SK-N-SH treated with all-trans-retinoic acid at 6 μM for 48 hours (cell line): ENCODE data around the gene DCUN1D2.

Experiments
- ATAC-seq: fragments of 200-7000 bp; cut with Tn5 transposase; 3 replicates; pipeline ENCODE4 v1.9.1; 2020; ENCODE audit warnings: mild to moderate bottlenecking, moderate library complexity
- ARNTL ChIP-seq: fragments of 450-650 bp; formaldehyde crosslinking; IDR thresholded peaks from 2 replicates; pipeline ENCODE4 v1.5.0; 2020; ENCODE audit warnings: low read depth, mild to moderate bottlenecking, moderate library complexity, borderline replicate concordance
- BACH2 ChIP-seq: fragments of 250-450 bp; sonication (Bioruptor Pico); IDR thresholded peaks from 2 replicates; pipeline ENCODE4 v1.9.0; 2021; ENCODE audit warnings: mild to moderate bottlenecking, borderline replicate concordance
- CREB5 ChIP-seq: fragments of 250-450 bp; sonication (Bioruptor Pico); IDR thresholded peaks from 2 replicates; pipeline ENCODE4 v1.5.1; 2020; ENCODE audit warnings: low read depth, mild to moderate bottlenecking, moderate library complexity
- CSDC2 ChIP-seq: fragments of 250-450 bp; sonication (Bioruptor Pico); IDR thresholded peaks from 2 replicates; pipeline ENCODE4 v1.5.0; 2020; ENCODE audit warnings: mild to moderate bottlenecking, moderate library complexity
- CSRNP3 ChIP-seq: fragments of 250-450 bp; sonication (Bioruptor Pico); IDR thresholded peaks from 2 replicates; pipeline ENCODE4 v1.5.1; 2021; ENCODE audit warnings: mild to moderate bottlenecking, moderate library complexity
- ESRRG ChIP-seq: fragments of 250-450 bp; sonication (Bioruptor Pico); IDR thresholded peaks from 2 replicates; pipeline ENCODE4 v1.6.1; 2021; ENCODE audit warnings: mild to moderate bottlenecking
- GLIS3 ChIP-seq: fragments of 250-450 bp; sonication (Bioruptor Pico); IDR thresholded peaks from 2 replicates; pipeline ENCODE4 v1.5.0; 2020; ENCODE audit warnings: mild to moderate bottlenecking, moderate library complexity
- ISL1 ChIP-seq: fragments of 250-450 bp; sonication (Bioruptor Pico); IDR thresholded peaks from 2 replicates; pipeline ENCODE4 v2.1.2; 2022; ENCODE audit warnings: mild to moderate bottlenecking, moderate library complexity
- OSR1 ChIP-seq: fragments of 250-450 bp; sonication (Bioruptor Pico); IDR thresholded peaks from 2 replicates; pipeline ENCODE4 v1.8.0; 2022; ENCODE audit warnings: moderate library complexity, mild to moderate bottlenecking, inconsistent platforms
- PATZ1 ChIP-seq: fragments of 250-450 bp; sonication (Bioruptor Pico); IDR thresholded peaks from 2 replicates; pipeline ENCODE4 v1.8.0; 2020; ENCODE audit warnings: mild to moderate bottlenecking, moderate library complexity, borderline replicate concordance
- POU6F1 ChIP-seq: fragments of 250-450 bp; sonication (Bioruptor Pico); IDR thresholded peaks from 2 replicates; pipeline ENCODE4 v1.8.0; 2021; ENCODE audit warnings: low read depth, mild to moderate bottlenecking, moderate library complexity, borderline replicate concordance
- PPARA ChIP-seq: fragments of 250-450 bp; sonication (Bioruptor Pico); IDR thresholded peaks from 2 replicates; pipeline ENCODE4 v1.5.0; 2020; ENCODE audit warnings: mild to moderate bottlenecking, borderline replicate concordance
- RARB ChIP-seq: fragments of 250-450 bp; sonication (Bioruptor Pico); IDR thresholded peaks from 2 replicates; pipeline ENCODE4 v1.8.0; 2021; ENCODE audit warnings: mild to moderate bottlenecking, moderate library complexity
- SNAI2 ChIP-seq: fragments of 250-450 bp; sonication (Bioruptor Pico); IDR thresholded peaks from 2 replicates; pipeline ENCODE4 v1.5.0; 2020; ENCODE audit warnings: mild to moderate bottlenecking, moderate library complexity
- TCF4 ChIP-seq: fragments of 250-450 bp; sonication (Bioruptor Pico); IDR thresholded peaks from 2 replicates; pipeline ENCODE4 v1.8.0; 2021; ENCODE audit warnings: mild to moderate bottlenecking, moderate library complexity, borderline replicate concordance
- TOX ChIP-seq: fragments of 250-450 bp; sonication (Bioruptor Pico); IDR thresholded peaks from 2 replicates; pipeline ENCODE4 v1.8.0; 2021; ENCODE audit warnings: mild to moderate bottlenecking, moderate library complexity, borderline replicate concordance
- TSHZ2 ChIP-seq: fragments of 250-450 bp; sonication (Bioruptor Pico); IDR thresholded peaks from 2 replicates; pipeline ENCODE4 v1.5.0; 2020; ENCODE audit warnings: mild to moderate bottlenecking, moderate library complexity
- ZC3H10 ChIP-seq: fragments of 250-450 bp; sonication (Bioruptor Pico); IDR thresholded peaks from 2 replicates; pipeline ENCODE4 v1.5.1; 2021; ENCODE audit warnings: mild to moderate bottlenecking, moderate library complexity
- ZFP3 ChIP-seq: fragments of 250-450 bp; sonication (Bioruptor Pico); IDR thresholded peaks from 2 replicates; pipeline ENCODE4 v1.5.0; 2020; ENCODE audit warnings: mild to moderate bottlenecking, moderate library complexity
- ZFP30 ChIP-seq: fragments of 450-650 bp; formaldehyde crosslinking; IDR thresholded peaks from 2 replicates; pipeline ENCODE4 v1.5.0; 2022; ENCODE audit warnings: mild to moderate bottlenecking, moderate library complexity
- ZNF565 ChIP-seq: fragments of 450-650 bp; formaldehyde crosslinking; conservative IDR thresholded peaks from 2 replicates; pipeline ENCODE4 v1.5.0; 2020; ENCODE audit warnings: low read depth, mild to moderate bottlenecking, moderate library complexity
- ZNF70 ChIP-seq: fragments of 450-650 bp; formaldehyde crosslinking; IDR thresholded peaks from 2 replicates; pipeline ENCODE4 v1.5.0; 2020; ENCODE audit warnings: mild to moderate bottlenecking, moderate library complexity
- ZNF8 ChIP-seq: fragments of 450-650 bp; formaldehyde crosslinking; IDR thresholded peaks from 2 replicates; pipeline ENCODE4 v1.5.0; 2020; ENCODE audit warnings: mild to moderate bottlenecking, moderate library complexity

Gene DCUN1D2

GRCh38 chr13:113407531-113408393 is 82.7 kb downstream of the DCUN1D2 start:
- TF ChIP-seq TCF4 (CRISPR knock-in tag) (no peak), POU6F1 (CRISPR knock-in tag) (no peak), TOX (CRISPR knock-in tag) (no peak), ZNF70 (no peak), PATZ1 (CRISPR knock-in tag) (no peak), TSHZ2 (CRISPR knock-in tag) (no peak), CREB5 (CRISPR knock-in tag) (no peak), OSR1 (CRISPR knock-in tag) (no peak), PPARA (CRISPR knock-in tag) (no peak), ISL1 (CRISPR knock-in tag) (no peak), ZFP3 (CRISPR knock-in tag) (no peak), ESRRG (CRISPR knock-in tag) (no peak), ARNTL (CRISPR knock-in tag) (no peak), ZC3H10 (CRISPR knock-in tag) (no peak), CSDC2 (no peak), RARB (no peak), BACH2 (CRISPR knock-in tag) (no peak), ZFP30 (CRISPR knock-in tag) (no peak), GLIS3 (CRISPR knock-in tag) (no peak), ZNF8 (CRISPR knock-in tag) (no peak)
- no peak for ATAC-seq

- TF ChIP-seq ESRRG (CRISPR knock-in tag) (no peak), TCF4 (CRISPR knock-in tag) (no peak), ZNF8 (CRISPR knock-in tag) (no peak), SNAI2 (CRISPR knock-in tag) (no peak), RARB (no peak), GLIS3 (CRISPR knock-in tag) (no peak)
- no peak for ATAC-seq
Measured at GRCh38 chr13:113407103-113407530, 83.4 kb downstream of the DCUN1D2 start.

- no peak for ATAC-seq
- no peak for TF ChIP-seq ZNF565 (CRISPR knock-in tag)
- TF ChIP-seq ARNTL (CRISPR knock-in tag) = no peak
- no peak for TF ChIP-seq ZNF70
- TF ChIP-seq CSRNP3 = no peak
- TF ChIP-seq ZFP30 (CRISPR knock-in tag) = no peak
- TF ChIP-seq ESRRG (CRISPR knock-in tag) = no peak
- no peak for TF ChIP-seq OSR1 (CRISPR knock-in tag)
- TF ChIP-seq SNAI2 (CRISPR knock-in tag) = no peak
- TF ChIP-seq PATZ1 (CRISPR knock-in tag) = no peak
- TF ChIP-seq PPARA (CRISPR knock-in tag) = no peak
- no peak for TF ChIP-seq ZFP3 (CRISPR knock-in tag)
- no peak for TF ChIP-seq ZC3H10 (CRISPR knock-in tag)
- TF ChIP-seq CSDC2 = no peak
- TF ChIP-seq TCF4 (CRISPR knock-in tag) = no peak
- no peak for TF ChIP-seq GLIS3 (CRISPR knock-in tag)
- TF ChIP-seq RARB = no peak
Measured at GRCh38 chr13:113406321-113407102, 84.0 kb downstream of the DCUN1D2 start.
